Endothelial cell of umbilical vein (primary cell): ENCODE results near the gene SLC6A9. TPM values are rescaled to one million over a fixed set of nuclear protein-coding genes. Genes with fewer than 3 reads are reported as not detected.

Experiments used
- BruUV-seq: library from RNA; stranded (reverse); fragments of 400-500 nt; replicated peaks from 2 replicates; lab custom pipeline; 2021; lab: Mats Ljungman, UMichigan
- CTCF ChIA-PET: fragments of 300-600, 350-600 bp; sonication (Branson Sonifier 250); formaldehyde crosslinking; loops from one replicate; lab custom pipeline; 2021; ENCODE audit warnings: antibody characterized with exemption, inconsistent platforms; lab: Charles Lee
- POLR2A ChIA-PET: fragments of 300-600, 350-600 bp; sonication (Branson Sonifier 250); formaldehyde crosslinking; loops from one replicate; lab custom pipeline; 2021; ENCODE audit warnings: antibody characterized with exemption, inconsistent platforms; lab: Charles Lee
- DNase-seq: peaks from one replicate; pipeline ENCODE4 v3.0.0-alpha.2; 2011; ENCODE audit warnings: low read depth, low spot score
- FAIRE-seq: peaks from 2 replicates; lab custom pipeline; 2011; peaks lifted over from hg19 to GRCh38; lab: Jason Lieb, UNC
- H2AFZ ChIP-seq: 2 replicates; pipeline ENCODE4 v1.6.0; 2012; ENCODE audit warnings: low read depth, low read length, control low read depth, inconsistent platforms
- H3K27ac ChIP-seq: 2 replicates; pipeline ENCODE4 v1.5.1; 2011; ENCODE audit warnings: low read depth, mild to moderate bottlenecking, control low read depth, low read length, moderate library complexity; ENCODE audit not compliant: insufficient read depth
- H3K27me3 ChIP-seq, 2 experiments: 2 replicates each; pipeline versions ENCODE4 v1.6.0 to v1.6.1; 2011; ENCODE audit warnings: low read length in 2 of 2, mixed read lengths in 1 of 2; ENCODE audit not compliant: control insufficient read depth in 2 of 2, insufficient read depth in 2 of 2
- H3K36me3 ChIP-seq, 2 experiments: 2 replicates in 1 of 2; 3 replicates in 1 of 2; pipeline ENCODE4 v1.5.1; 2011; ENCODE audit warnings: low read length in 2 of 2, mild to moderate bottlenecking in 1 of 2, moderate library complexity in 1 of 2; ENCODE audit not compliant: control insufficient read depth in 2 of 2, insufficient read depth in 2 of 2; ENCODE audit errors: extremely low read depth in 1 of 2
- H3K4me1 ChIP-seq: 3 replicates; pipeline ENCODE4 v1.5.1; 2011; ENCODE audit warnings: mild to moderate bottlenecking, low read length; ENCODE audit not compliant: control insufficient read depth, insufficient read depth; ENCODE audit errors: extremely low read depth
- H3K4me2 ChIP-seq: 2 replicates; pipeline ENCODE4 v1.6.1; 2011; ENCODE audit warnings: low read length, control low read depth, mixed read lengths; ENCODE audit not compliant: insufficient read depth
- H3K4me3 ChIP-seq, 3 experiments: fragments of 200-600 bp in 1 of 3; sonication (generic), shearing (Covaris generic) in 1 of 3; replicated peaks in 1 of 3; 2 replicates each; pipeline ENCODE4 v1.5.1; 2011 to 2016; ENCODE audit warnings: control low read depth in 3 of 3, low read length in 3 of 3, mild to moderate bottlenecking in 2 of 3, inconsistent platforms in 1 of 3, low read depth in 1 of 3, moderate library complexity in 1 of 3; ENCODE audit not compliant: insufficient read depth in 1 of 3
- H3K79me2 ChIP-seq: 2 replicates; pipeline ENCODE4 v1.6.0; 2012; ENCODE audit warnings: low read length, inconsistent platforms; ENCODE audit not compliant: control insufficient read depth, insufficient read depth
- H3K9ac ChIP-seq: replicated peaks from 2 replicates; pipeline ENCODE3; 2011; ENCODE audit warnings: low read length, control low read depth; ENCODE audit not compliant: insufficient read depth; ENCODE audit errors: extremely low read depth
- H3K9me1 ChIP-seq: replicated peaks from 3 replicates; pipeline ENCODE4 v1.6.0; 2011; ENCODE audit warnings: mild to moderate bottlenecking, low read length; ENCODE audit not compliant: control insufficient read depth, insufficient read depth; ENCODE audit errors: extremely low read depth
- H3K9me3 ChIP-seq: replicated peaks from 2 replicates; pipeline ENCODE4 v1.5.1; 2012; ENCODE audit warnings: low read length, inconsistent platforms; ENCODE audit not compliant: control insufficient read depth, insufficient read depth
- H4K20me1 ChIP-seq: replicated peaks from 2 replicates; pipeline ENCODE3; 2011; ENCODE audit warnings: mild to moderate bottlenecking, low read length; ENCODE audit not compliant: control insufficient read depth, insufficient read depth; ENCODE audit errors: extremely low read depth
- EZH2 ChIP-seq: IDR thresholded peaks from 2 replicates; pipeline ENCODE4 v1.6.1; 2012; ENCODE audit warnings: borderline replicate concordance, low read depth, mild to moderate bottlenecking, moderate library complexity, low read length, inconsistent platforms; ENCODE audit not compliant: severe bottlenecking
- FOS ChIP-seq: IDR thresholded peaks from 2 replicates; pipeline ENCODE4 v1.6.1; 2011; ENCODE audit warnings: mild to moderate bottlenecking, low read length, moderate library complexity, borderline replicate concordance; ENCODE audit not compliant: insufficient read depth
- GATA2 ChIP-seq: IDR thresholded peaks from 2 replicates; pipeline ENCODE4 v1.7.0; 2011; ENCODE audit warnings: low read depth, mild to moderate bottlenecking, moderate library complexity, mixed read lengths, low read length; ENCODE audit not compliant: insufficient read length, insufficient read depth
- JUN ChIP-seq: IDR thresholded peaks from 2 replicates; pipeline ENCODE4 v1.6.1; 2011; ENCODE audit warnings: borderline replicate concordance, low read depth; ENCODE audit not compliant: insufficient read length, insufficient read depth
- MYC ChIP-seq: IDR thresholded peaks from one replicate; pipeline ENCODE4 v1.6.1; 2011; ENCODE audit warnings: mild to moderate bottlenecking, low read depth, low read length
- POLR2A ChIP-seq: IDR thresholded peaks from 2 replicates; pipeline ENCODE4 v1.6.1; 2012; ENCODE audit warnings: low read depth, mild to moderate bottlenecking, control low read depth, low read length
- POLR2AphosphoS5 ChIP-seq: IDR thresholded peaks from 2 replicates; pipeline ENCODE4 v1.6.1; 2012; ENCODE audit warnings: low read depth, mild to moderate bottlenecking, control low read depth, low read length, moderate library complexity; ENCODE audit not compliant: insufficient read depth
- dilution Hi-C: fragments of 300-500 bp; cut with MboI; formaldehyde crosslinking; loops from one replicate; pipeline ENCODE4 v1.15.0; 2019; ENCODE audit warnings: low sequenced_read_pairs; ENCODE audit not compliant: extremely low pct_ligation_motif_present
- intact Hi-C: fragments of 100-400 bp; cut with micrococcal nuclease; formaldehyde crosslinking; loops from one replicate; pipeline ENCODE4 v1.10.0; 2022
- polyA plus RNA-seq, 4 experiments: library from polyadenylated mRNA; depleted of rRNA in 3 of 4; stranded (reverse) in 3 of 4; unstranded in 1 of 4; fragments of >200 nt; gene quantifications; 2 replicates each; pipeline versions ENCODE4 v1.2.1 to v1.2.3, GENCODE V29; 2011 to 2012; ENCODE audit warnings: missing spikeins in 1 of 4
- total RNA-seq: library from RNA; stranded (reverse); gene quantifications from 2 replicates; pipeline ENCODE4 v1.2.3, GENCODE V29; 2021
- TF ChIP-seq, protein P1 (sequence below): IDR thresholded peaks from 2 replicates; pipeline ENCODE4 v1.6.1; 2011; ENCODE audit not compliant: insufficient read depth, insufficient read length
- TF ChIP-seq, protein P2 (sequence below), 2 donors: IDR thresholded peaks; 1 replicate in 1 of 2; 2 replicates in 1 of 2; pipeline ENCODE4 v1.5.1; 2011; ENCODE audit warnings: low read length in 2 of 2, mild to moderate bottlenecking in 2 of 2, moderate library complexity in 2 of 2, control low read depth in 1 of 2, inconsistent platforms in 1 of 2, low read depth in 1 of 2; ENCODE audit not compliant: insufficient read depth in 1 of 2; ENCODE audit errors: extremely low read depth in 1 of 2

Gene SLC6A9
- total and polyA plus RNA-seq, 2 donors (not counting 3 experiments of a cell fraction or from before 2014, with no cell fraction given) = 0.80 to 1.5 TPM

DNA sequence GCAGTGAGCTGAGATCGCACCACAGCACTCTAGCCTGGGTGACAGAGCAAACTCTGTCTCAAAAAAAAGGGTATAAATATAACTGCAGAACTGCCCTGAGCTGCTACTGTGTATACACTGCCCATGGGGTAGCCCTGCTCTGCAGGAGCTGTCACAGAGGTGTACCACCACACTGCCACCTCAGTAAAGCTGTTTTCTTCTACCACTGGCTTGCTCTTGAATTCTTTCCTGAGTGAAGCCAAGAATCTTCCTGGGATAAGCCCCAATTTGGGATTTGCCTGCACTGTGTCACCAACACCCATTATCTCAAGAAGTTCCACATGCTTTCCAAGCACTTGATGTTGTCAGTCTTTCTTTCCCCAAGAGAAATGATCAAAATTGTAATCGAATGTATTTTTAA lies 30.6 kb upstream of the SLC6A9 start:
- Histone ChIP-seq H3K4me3 (no peak overlapping the region), H3K27me3 (peaks cover 16 to 18% of the 10 kb centered on the region in 2 experiments), H3K9ac (no peak overlapping the region), H3K4me2 (no peak overlapping the region), H3K9me1 (no peaks in the 10 kb centered on the region), H4K20me1 (no peaks in the 10 kb centered on the region), H2AFZ (no peak overlapping the region), H3K36me3 (no peaks in the 10 kb centered on the region), H3K79me2 (no peaks in the 10 kb centered on the region), H3K27ac (no peak overlapping the region), H3K9me3 (no peaks in the 10 kb centered on the region), H3K4me1 (no peaks in the 10 kb centered on the region)
- dilution Hi-C loops (no loop called here), intact Hi-C loops (no loop called here)
- no peak for DNase-seq
- FAIRE-seq = no peak
- no TSS peak for BruUV-seq
- POLR2A ChIA-PET = interaction anchor here (0.7 kb wide), 1 partner anchor 109 kb away, joined by 3 read pairs; no protein-coding TSS in a partner anchor
- CTCF ChIA-PET = no interaction called here
- TF ChIP-seq MYC = no peak
- TF ChIP-seq, protein P1, sequence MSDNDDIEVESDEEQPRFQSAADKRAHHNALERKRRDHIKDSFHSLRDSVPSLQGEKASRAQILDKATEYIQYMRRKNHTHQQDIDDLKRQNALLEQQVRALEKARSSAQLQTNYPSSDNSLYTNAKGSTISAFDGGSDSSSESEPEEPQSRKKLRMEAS = no peak
- TF ChIP-seq FOS = no peak
- TF ChIP-seq, protein P2, sequence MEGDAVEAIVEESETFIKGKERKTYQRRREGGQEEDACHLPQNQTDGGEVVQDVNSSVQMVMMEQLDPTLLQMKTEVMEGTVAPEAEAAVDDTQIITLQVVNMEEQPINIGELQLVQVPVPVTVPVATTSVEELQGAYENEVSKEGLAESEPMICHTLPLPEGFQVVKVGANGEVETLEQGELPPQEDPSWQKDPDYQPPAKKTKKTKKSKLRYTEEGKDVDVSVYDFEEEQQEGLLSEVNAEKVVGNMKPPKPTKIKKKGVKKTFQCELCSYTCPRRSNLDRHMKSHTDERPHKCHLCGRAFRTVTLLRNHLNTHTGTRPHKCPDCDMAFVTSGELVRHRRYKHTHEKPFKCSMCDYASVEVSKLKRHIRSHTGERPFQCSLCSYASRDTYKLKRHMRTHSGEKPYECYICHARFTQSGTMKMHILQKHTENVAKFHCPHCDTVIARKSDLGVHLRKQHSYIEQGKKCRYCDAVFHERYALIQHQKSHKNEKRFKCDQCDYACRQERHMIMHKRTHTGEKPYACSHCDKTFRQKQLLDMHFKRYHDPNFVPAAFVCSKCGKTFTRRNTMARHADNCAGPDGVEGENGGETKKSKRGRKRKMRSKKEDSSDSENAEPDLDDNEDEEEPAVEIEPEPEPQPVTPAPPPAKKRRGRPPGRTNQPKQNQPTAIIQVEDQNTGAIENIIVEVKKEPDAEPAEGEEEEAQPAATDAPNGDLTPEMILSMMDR (IDR thresholded peaks at IDR 0.05; ENCODE audit: extremely low read depth in 1 of 2, insufficient read depth in 1 of 2, low read depth in 1 of 2, low read length in 2 of 2) = no peak
- TF ChIP-seq EZH2 = no peak
- no peak for TF ChIP-seq POLR2AphosphoS5
- TF ChIP-seq POLR2A = no peak
- no peak for TF ChIP-seq JUN
- TF ChIP-seq GATA2 = no peak
